ENCODE data around the gene GLI3.

GLI3 gene

DNA sequence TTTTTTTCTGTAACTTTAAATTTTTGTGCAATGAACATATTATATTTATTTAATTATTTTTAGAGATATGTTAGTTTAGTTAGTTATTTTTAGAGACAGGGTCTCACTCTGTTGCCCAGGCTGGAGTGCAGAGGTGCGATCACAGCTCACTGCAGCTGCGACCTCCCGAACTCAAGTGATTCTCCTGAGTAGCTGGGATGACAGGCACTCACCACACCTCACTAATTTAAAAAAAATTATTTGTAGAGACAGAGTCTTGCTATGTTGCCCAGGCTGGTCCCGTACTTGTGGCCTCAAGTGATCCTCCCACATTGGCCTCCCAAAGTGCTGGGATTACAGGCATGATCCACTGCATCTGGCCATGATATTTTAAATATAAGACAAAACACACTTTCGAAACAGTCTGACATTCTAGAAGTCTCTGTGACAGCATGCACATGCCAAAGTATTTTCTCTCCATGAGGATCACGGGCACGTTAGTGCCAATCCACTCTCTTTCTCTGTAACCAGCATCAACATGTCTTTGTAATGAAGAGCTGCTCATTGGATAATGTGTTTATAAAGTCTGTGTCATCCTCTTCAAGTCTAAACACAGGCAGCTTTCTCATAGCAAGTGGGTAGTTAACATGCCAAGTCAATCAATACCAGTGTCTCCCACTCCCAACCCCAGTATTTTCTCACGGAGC is 137.4 kb downstream of the GLI3 start:
- DNase-seq: no peak

DNA sequence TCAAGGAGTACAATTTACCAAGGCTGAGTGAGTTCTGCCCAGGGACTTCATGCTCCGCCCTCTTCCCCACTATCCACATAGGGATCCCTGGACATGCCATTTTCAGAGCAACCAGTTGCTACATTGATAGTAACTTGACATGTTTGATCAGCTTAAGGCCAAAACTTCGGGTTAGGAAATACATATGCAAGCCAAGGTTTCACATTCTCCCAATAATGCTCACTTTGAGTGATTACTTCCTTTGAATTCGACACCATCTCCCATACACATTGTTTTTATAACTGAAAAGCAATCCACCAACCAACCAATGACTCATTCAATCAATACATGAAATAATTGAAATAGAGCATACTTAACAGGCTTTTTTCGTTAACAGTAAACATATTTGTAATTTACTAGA is 137.9 kb downstream of the GLI3 start:
- DNase-seq: no peak

DNA sequence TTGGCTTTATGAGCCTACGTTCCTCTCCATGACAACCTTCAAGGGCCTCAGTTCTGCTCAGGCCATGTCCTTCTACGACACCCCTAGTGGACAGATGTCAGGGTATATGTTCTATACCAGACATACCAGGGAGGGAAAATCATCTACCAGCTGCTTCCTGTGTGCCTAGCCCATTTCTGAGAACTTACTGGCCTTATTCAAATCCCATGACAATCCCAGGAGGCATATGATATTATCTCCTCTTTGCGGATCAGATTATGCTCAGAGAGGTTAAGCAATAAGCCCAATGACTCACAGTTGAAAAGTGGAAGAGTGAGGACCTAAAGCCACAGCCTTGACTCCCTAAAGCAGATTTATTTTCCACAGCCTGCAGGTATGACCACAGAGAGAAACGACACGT is 139.3 kb downstream of the GLI3 start:
- DNase-seq: no peak

DNA sequence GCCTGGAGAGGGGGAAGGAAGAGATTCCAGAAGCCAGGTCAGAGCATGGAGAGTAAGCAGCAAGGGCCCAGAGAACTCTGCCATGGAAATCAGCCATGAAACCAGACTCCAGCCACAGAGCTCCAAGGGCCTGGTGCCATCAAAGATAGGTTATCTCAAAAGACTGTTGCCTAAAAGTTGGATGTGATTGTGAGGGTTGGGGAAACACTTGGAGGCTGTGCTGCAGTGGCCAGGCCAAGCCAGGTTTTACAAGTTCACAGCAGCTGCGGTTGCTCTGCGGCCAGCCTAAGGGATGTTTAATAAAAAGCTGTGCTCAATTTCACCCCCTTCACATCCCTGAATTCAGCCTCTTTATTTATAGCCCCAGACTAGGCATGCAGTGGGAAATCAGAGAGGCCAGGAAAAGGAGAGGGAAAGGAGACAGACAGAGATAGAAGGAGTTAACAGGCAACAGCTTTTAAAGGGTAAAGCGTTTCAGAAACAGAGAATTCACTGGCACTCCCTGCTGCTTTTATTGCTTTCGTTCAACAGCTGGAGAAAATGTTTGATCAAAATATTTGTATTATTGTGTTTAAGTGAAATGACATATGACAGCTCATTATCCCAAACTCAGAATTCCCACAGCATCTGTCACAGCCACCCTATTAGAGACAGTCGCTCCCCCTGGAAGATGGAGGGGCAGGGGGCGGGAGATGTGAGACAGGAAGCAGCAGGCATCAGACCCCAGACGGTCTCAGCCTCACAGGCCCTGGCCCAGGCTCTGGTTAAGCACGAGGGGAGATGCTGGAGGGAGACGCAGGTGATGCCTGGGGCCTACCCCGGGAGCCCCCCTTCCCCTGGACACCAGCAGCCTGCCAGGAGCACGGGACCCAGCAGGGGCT is 140.1 kb downstream of the GLI3 start:
- DNase-seq: no peak

DNA sequence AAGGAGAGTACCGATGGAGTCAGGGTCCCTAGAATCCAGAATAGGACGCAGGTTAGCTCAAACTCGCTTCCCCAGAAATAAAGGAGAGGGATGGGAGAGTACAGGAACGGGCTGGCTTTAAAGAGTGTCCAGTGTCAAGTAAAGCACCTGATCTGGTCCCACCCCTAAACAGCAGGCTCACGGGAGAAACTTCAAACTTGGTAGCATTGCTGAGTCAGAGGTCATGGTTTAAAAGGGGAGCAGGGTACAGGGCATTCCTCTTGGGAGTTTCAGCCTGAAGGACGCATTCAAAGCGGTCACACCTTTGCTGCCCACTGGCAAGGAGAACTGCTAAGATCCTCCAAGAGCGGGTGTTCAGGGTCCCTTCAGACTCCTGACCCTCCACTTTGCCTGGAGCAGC is 140.7 kb downstream of the GLI3 start:
- no peak for DNase-seq

DNA sequence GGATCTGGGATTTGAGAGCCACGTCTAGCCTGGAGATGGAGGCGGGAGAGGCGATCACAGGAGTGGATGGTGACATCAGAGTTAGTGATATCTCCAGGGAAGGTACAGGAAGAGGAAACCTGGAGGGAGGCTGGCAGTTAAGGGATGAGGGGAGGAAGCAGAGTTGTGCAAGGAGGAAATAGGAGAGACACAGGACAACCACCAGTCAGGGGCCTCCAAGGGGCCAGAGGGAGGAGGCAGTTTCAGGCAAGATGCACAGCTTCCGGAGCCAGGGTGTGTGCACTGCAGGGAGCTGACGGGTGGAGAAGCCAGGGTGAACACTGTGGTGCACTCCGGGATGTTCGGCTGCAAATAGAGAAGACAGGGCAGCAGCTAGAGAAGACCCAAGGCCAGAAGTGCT is 141.2 kb downstream of the GLI3 start:
- DNase-seq: no peak

DNA sequence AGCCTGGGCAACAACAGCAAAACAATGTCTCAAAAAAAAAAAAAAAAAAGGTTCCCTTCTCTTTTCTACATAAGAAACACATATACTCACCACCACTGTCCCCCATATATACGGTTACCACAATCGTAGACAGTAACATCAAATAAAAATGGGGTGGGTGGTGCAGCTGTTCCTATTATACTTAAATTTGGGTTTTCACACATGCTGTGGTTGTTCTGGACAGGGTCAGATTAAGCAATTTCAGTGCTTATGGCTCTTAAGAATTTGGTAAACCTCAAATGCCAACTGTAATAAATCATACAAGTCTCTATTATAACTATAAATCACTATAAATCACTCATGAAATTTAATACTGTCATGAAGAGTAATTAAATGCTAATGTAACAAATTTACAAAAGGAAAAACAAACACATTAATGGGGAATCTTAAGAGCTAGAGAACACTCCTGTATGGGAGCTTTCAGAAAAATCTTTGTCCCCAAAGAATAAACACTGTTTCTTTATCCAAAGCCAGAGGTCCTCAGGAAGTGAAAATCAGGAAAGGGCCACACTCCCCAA is 143.6 kb downstream of the GLI3 start:
- DNase-seq: no peak

DNA sequence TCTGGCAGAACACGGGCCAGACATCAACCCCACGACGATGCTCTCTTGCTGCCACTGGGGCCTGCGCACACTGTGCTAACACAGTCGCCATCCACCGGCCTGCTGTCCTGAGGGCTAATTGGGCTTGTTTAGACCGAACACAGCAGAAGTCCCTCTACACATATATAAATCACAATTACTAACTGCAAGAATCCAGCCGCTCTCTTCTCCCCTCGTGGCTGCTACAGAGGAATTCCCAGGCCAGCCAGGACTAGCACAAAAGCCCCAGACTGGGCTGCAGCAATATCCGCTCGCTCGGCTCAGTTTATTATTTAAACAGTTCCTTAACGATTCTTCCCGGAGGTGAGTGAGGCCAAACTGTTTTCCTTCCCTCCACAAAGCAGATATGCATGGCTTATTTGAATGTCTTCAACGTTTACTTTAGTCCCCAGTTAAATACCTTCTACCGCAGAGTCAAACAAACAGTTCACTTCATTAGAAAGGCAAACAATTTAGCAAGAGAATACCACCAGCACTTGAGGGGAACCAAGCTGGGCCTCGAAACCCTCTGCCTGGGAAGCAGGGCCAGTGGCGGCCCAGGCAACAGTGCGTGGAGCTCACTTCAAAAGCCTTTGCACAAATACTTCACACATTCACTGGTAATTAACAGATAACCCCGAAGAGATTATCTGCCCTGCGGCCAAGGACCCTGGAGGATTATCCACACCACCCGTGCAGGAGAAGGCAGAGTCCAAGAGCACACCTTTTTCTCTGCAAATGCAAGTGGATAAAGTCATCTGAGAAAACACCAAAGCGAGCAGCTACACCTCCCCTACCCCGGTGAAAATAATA is 145.3 kb downstream of the GLI3 start:
- no peak for DNase-seq

DNA sequence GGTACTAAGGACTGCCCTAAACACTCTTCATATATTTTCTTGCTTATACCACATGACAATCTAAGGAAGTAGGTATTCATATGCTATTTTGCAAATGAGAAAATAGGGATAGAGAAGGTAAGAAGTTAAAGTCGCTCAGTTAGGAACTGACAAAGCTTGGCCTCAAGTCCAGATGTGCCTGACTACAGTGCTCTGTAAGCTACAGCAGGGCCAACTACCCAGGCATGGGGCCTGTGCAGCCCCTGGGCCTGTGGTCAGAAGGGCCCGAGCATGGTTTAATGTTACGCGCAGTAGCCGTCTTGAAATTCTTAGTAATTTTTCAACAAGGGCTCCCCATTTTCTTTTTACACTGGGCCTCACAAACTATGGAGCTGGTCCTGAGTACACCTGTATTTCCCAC is 146.2 kb downstream of the GLI3 start:
- DNase-seq: no peak

DNA sequence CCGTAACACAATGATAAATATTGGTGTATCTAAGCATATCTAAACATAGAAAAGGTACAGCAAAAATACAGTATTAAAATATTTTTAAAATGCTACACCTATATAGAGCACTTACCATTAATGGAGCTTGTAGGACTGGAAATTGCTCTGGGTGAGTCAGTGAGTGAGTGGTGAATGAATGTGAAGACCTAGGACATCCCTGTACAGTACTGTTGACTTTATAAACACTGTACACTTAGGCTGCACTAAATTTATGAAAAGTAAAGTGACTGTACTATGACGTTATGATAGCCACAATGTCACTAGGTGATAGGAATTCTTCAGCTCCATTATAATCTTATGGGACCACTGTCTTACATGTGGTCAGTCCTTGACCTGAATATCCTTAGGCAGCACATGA is 147.0 kb downstream of the GLI3 start:
- DNase-seq: no peak

DNA sequence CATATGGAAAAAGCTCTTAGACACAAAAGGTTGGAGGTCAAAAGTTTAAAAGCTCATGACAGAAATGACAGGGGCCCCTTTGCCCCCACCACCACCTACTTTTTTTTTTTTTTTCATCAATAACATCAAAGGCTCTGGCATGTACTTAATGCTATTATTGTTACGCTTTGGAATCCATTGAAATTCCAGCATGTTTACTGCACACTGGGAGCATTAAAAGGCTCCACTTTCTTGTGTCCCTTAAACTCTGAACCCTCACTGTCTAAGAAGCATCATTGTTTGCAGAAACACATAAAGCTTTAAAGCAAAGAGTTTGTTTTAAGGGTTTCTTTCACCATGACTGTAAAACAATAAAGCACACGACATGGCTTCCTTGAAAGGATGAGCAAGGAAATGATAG is 149.4 kb downstream of the GLI3 start:
- no peak for DNase-seq

DNA sequence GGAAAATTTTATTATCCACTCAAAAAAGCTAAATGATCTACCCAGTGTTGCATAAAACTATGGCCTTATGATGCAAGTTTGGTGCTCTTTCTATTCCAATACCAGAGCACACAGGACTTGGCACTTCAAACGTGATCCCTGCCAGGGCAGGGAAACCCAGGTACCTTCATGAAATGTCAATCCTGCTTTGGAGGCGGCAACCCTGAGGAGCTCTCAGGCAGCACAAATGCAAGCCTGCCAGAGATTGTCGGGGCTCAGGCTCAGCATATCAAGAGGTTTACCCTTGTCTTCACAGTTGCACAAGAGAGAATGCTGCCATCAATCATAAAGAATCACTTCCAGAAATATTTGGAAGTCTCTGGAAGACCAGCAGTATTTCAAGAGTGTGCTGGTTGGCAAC is 151.5 kb downstream of the GLI3 start:
- no peak for DNase-seq

DNA sequence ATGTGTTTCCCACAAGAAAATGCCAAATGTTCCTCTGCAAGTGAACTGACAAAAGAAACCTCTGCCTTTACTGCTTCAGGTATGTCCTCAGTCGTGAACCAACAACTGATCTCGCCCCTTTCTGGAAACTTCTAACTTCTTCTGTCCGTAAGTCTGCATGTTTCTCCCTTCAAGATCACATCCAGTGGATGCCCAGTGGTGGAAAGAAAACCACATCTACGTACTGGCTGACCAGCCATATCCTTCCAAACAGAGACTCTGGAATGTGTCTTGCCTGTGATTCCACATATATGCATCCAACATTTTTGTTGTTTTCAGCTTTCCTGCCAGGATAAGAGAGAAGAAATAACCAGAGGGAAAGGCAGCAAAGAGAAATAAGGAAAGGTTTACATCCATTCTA is 152.7 kb downstream of the GLI3 start:
- DNase-seq: no peak

DNA sequence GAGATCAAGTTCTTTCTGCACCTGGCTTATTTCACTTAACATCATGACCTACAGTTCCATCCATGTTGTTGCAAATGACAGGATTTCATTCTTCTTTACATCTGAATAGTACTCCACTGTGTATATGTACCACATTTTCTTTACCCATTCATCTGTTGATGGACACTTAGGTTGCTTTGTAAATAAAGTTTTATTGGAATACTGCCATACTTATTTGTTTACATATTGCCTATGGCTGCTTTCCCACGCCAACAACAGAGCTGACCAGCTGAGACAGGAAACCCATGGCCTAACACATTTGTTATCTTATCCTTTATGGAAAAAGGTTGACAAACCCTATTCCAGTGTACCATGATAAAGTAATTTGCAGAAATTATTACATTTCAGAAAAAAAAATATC is 153.7 kb downstream of the GLI3 start:
- DNase-seq: no peak

DNA sequence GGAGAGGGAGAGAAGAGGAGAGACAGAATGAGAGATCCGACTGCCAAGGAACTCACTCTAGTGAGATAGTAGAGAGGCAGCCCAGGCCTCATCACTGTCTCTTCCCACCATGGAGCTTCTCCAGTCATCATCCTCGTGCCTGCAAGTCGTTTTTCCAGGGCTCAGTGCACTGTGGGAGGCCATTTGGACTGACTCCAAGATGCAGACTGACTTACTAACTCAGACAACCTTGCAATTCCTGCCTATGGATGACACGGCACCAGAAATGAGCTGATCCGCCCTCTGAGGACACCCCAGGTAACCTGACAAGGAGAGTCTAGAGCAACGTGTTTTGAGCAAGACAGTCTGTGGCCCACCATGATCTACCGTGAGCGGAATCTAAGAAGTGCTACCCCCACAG is 154.9 kb downstream of the GLI3 start:
- DNase-seq: no peak

DNA sequence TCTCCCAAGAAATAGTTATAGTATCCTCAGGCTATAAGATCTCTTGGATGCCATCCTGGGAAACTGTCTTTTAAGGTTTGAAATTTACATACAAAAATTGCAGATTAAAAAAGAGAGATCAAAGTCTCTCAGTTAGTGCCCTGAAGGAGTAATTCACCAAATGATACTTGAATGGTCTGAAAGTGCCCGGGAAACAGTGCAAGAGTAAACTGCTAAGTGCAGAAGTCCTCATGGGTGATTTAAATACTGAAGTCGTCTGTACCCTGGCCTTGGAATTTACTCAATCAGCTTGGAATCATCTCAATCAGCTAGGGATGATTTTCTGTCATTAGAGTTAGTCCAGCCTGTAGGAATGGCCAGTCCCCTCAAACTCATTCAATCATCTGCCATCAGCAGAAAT is 155.3 kb downstream of the GLI3 start:
- no peak for DNase-seq

DNA sequence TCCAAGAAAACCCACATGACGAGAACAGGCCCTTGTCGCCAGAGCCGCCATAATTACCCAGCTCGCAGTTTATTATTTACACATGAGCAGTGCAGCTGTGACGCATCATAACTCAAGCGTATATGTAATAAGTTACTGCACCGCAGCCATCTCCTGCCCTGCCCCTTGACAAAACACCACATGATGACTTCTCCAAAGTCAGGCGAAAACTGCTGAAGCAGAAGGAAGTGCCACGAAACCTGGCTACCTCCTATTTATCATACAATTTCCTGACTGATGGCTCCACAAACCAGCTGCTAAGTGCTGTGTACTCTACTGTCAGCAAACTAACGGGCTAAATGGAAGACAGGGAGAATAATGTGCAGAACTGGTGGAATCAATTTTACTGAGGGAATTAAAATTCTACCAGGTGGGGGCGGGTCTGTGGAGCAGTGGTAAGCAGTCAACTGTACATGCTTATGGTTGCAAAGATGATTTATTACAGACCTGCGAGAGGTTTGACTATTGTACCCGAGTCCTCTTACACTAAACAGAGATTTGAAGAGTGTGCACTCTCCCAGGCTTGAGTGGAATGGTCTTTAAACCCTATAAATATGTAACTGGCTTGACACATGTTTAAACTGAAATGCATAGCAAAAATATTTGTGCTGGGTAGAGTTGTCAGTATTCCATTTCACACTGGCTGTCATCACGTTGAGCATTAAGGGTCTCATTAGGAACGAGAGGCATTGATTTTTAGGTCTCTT is 156.0 kb downstream of the GLI3 start:
- DNase-seq: no peak

DNA sequence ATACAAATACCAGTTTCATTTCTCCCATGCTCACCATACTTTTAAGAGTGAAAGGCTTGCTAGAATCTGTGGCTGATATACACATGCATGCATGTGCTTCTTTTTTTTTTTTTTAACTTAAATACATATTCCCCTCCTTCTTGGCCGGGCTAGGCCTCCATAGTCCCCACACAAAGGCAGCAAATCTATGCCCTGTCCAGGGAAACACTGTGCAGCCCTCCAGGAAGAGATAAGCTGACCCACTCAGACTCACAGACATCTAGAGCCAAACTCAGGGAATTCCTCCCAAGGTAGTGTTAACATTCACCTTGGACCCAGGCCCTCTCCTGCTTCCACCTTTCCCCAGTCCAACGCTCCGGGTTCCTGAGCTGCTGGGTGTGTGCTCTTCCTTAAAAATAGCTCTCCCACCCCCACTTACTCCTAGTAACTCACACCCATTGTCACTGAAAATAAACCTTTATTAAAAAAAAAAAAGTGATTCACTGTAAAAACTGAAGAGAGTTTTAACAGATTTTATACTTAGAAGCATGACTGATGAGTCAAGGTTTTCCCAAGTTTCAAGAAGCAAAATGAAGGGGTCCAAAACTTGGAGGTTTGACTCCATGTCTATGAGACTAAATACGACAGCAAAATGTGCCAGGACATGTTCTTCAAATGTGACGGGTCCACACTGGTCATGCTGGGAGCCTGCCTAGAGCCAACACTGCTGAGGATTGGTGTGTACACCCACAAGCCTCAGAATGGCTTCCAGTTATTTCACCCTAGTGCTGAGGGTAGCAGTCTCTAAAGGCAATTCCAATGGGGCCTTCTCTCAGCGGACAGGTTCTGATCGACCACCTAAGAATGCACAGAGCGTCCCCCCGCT is 159.5 kb downstream of the GLI3 start:
- no peak for DNase-seq

DNA sequence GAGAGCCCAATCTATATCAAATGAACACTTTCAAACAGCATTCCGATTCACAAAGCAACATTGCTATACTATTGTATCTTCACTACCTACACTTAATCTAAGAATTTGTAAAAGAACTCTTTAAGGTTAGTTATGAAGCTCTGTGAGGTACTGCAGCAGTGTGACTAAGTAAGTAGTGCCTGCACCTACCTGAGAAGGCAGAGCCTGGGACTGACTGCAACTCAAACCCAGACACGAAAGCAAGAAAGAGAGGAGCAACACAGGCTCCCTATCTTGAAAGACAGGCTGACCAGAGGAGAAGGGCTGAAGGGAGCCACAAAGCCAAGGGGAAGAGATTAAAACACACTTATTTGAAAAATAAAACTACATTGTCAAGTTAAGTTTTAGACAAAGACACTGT is 160.1 kb downstream of the GLI3 start:
- DNase-seq: no peak

DNA sequence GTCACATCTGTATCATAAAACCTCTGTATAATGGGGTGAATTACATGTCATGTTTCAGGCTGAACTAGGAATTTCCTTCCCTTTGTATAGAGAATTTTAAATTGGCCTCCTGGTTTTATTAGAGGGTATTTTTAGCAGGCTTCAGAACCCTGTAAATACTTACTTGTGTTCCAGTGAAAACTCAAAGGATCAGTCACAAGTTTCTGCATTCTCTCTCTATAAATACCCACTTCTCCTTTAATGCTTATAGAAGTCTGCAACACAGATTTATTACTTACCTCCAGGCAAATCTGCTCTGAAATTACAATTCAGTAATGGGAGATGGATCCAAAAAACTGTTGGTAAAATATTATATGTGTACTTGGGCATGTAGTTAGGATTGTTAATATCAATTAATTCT is 161.6 kb downstream of the GLI3 start:
- no peak for DNase-seq

DNA sequence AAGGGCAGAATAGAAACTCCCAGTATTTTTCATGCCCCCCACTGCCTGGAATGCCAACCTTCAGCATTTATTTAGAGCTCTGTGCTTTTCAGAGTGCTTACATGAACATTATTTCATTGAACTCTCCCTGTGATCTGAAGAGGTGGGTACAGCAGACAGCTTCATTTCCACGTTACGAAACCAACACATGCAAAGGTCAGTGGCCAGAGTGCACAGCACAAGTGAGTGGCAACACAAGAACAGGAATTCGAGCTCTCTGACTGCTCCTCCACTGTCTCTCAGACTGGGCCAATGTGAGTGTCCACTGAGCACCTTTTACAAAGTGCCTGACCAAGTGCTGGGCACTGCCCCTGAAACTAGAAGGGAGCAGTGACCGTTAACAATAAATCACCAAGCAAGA is 162.9 kb downstream of the GLI3 start:
- no peak for DNase-seq
